Fibroblast of skin of scalp (primary cell): Measurements from ENCODE around the gene SCN3B.
A peak's percentile ranks its signal among the peaks of the same experiment; 100 is the strongest.

Source experiments
- DNase-seq: peaks from one replicate; pipeline ENCODE4 v3.0.0-alpha.2; 2013

Gene SCN3B

DNA sequence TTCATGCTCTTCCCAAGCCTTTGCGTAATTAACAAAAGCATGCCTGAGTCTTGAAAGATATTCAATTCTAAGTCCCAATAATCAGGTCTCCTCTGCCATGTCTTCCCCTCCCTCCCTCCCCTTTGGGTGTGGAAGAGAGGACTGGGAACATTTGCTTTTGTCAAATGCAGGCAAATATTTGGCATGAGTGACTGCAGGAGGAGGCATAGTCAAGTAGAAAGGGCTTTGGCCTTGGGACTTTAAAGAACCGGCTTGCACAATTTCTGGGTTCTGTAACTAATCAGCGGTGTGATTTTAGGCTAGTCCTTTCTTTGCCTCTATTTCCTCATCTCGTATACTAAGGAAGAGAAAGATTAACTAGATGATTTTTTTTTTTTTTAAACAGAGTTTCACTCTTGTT lies 59.5 kb downstream of the SCN3B start:
- DNase-seq: no peak

DNA sequence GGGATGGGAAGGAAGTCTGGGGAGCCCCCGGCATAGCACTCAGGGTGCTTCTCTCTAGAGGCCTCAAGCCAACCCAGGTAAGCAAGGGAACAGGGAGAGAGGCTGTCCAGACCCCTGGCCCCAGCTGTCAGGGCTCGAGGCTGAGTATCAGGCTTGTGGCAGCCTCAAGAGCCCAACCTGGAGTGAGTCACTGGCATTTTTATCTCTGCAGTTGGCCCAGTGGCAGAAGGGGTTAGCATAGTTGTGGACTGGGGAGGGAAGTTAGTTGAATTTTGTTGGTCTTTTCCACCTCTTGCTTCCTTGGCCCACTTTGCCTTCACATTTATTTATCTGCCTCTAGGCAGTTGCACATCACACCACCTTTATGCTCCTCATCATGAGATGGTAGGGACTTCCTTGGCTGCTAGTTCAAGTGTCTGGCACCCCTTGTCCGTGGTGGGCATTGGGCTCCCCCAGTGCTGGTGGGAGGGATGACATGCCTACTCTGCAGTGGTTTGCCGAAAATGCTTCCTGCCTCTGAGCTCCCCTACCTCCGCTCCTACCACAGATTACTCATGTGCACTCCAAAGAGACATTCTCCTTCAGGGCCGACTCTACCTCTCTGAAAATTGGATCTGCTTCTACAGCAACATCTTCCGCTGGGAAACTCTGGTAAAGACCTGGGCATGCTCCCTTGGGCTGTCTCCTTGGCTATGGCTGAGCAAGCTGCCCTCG lies 60.1 kb downstream of the SCN3B start:
- DNase-seq: no peak

DNA sequence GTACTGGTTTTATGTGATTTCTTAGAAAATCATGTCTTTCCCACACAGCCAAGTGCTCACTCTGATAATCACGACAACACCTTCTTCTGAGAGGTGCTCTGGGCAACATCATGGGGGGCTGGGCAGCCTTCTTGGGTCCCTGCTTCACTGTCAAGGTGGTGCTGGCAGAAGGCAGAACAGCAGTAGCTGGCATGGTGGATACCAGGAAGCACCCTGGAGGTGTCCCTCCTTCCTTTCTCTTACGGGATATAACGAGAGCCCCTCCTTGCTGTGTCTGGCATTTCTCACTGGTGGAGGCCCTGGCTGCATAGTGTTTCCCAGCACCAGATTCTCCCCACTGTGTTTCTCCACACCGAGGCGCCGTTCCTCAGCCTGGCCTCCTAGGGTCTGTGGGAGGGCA lies 60.9 kb downstream of the SCN3B start:
- DNase-seq: no peak

DNA sequence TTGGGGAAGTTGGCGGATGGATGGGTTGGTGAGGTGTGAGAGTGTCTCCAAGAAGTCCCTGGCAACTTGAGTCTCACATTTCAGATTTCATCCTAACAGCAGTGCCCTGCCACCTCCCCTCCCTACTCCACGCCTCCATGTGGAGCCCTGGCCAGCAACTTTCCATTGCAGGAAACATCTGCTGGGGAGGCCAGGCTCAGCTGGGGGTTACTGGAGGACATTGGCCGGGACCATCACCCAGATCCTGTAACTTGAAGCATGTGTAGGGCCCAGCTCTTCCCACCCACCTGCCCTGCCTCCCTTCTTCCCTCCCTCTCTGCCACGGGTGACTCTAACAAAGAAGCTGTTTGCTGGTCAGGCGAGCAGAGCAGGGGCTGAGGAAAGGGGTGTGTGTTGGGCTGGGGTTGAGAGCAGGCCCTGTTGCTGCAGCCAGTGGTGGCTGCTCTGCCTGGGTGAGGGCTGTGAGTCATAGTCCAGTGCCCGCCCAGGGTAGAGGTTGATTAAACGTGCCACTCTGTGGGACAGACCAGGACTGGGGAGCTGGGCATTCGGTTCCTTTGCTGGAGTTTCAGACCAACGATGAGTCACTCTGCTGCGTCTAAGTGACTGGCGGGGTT lies 64.0 kb downstream of the SCN3B start:
- DNase-seq: peak; percentile 17

DNA sequence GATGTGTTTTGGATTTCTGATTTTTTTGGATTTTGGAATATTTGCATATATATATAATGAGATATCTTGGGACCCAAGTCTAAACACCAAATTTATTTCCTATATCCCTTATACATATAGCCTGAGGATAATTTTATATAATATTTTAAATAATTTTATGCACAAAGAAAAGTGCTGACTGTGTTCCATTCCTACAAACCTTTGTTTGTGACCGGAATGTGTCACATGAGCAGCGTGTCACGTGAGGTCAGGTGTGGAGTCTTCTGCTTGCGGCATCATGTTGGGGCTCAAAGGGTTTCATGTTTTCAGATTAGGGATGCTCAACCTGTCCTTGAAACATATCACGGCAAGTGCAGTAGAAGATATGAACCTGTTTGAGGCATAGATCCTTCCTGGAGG lies 65.6 kb downstream of the SCN3B start:
- DNase-seq: no peak

DNA sequence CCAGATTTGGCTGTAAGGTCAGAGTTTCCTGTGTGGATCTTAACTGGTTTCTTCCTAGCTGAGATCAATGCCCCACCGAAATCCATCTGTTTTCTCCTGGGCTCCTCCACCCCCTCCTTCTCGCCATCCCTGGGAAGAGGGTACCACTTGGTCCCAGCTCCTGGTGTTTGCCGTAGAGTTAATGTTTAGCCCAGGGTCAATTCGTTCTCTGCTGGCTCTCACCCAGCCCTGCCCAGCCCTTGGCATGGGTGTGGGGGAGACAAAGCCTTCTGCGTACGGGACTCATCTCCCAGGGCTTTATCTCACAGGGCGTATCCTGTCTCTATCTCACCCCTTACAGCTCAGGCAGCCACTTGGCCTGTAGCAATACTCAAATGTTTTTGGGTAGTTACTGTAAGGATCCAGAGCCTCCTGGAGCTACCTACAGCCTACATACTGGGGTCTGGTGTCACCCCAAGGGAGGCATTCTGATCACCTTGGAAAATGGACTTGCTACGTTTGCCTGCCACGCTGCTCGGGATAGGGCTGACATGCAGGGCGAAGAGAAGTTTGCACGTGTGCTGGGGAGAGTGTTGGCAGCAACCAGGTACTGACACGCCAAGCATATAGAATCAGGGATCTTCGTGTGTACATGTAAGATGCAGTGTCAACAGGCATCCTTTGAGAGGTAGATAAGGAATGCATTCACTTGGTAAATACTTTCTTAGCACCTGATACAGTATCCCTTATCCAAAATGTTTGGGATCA lies 66.1 kb downstream of the SCN3B start:
- DNase-seq: no peak

DNA sequence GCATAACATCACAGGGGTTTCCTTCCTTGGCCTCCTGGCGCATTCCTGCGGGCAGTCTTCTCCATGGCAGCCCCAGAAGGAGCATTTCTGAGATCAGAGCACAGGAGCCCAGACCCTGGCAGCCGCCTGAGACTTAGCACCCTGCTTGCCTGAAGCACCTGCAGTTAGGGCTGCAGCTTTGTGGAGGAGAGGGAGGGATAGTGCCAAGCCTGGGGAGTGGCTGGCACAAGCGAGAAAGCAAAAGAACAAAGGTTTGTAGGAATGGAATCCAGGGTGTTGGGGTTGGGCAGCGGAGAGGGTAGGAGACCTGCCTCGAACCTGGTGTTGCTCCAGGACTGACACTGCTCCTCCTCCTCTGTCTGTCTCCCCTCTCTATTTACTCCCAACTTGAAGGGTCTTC lies 66.9 kb downstream of the SCN3B start:
- DNase-seq: no peak

DNA sequence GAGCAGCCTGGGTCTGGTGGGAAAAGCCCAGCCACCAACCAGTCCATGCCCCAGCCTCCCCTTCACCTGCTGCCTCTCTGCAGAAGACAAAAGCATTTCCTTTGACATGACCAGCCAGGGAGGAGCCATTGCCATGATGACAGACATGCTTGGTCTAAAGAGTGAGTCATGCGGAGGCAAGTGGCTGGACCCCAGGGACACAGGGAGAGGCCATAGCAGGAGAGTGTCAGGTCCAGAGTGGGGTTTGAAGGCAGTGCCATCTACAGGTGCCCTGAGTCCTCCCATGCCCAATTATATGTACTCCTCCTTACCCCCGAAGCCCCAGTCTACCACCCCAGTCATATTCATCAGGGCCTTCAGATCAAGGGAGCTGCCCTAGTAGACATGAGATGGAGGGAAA lies 67.4 kb downstream of the SCN3B start:
- DNase-seq: peak; percentile 28

DNA sequence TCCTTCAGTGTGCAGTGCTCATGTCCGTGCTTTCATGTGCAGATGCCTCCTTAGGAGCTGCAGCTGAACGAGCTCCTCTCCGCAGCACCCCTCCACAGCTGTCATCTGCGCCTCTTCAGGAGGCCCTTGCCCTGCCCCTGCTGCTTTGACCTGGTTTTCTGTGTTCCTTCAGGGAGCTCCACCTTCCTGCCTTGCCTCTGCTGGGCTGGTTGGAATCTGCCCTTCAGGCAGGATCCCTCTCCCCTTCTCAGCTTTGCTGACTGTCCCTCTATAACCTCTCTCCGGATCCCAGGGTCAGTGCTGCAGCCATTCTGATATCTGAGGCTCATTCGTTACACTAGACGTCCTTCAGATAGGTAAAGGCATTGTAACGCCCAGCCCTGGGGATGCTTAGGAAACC lies 67.9 kb downstream of the SCN3B start:
- no peak for DNase-seq

DNA sequence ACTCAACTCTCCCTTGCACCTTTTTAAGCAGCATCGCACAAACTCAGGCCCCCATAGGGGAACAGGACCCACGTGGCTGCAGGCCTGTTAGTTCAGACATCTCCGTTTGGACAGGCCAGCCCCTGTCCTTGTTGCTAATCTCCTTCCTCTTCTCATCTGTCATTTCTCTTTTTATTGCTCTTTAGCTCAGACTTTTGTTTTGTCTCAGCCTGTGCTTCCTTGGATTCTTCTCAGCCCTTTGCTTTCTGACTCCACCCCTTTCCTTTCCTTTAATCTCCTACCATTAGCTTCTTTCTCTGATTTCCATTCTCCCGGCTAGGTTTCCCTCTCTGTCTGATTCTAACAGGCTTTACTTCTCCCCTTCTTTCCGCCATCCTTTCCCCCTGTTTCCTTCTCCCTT lies 68.7 kb downstream of the SCN3B start:
- DNase-seq: no peak

DNA sequence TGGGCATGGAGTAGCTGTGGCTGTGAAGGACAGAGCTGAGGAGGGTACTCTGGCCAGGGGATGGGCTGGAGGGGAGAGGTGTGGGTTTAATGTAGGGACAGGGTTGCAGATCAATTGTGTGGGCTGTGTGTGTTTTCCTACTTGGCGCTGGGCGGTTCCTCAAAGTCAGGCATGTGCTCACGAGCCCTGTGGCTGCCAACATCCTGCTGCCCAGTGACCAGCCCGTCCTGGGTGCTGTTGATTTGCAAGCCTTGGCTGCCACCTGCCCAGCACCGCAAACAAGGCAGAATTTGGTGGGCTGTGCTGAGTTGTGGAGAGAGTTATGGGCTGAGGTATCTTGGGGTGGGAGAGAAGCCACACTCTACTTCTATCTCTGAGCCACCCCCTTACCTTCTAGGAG lies 69.2 kb downstream of the SCN3B start:
- DNase-seq: no peak

DNA sequence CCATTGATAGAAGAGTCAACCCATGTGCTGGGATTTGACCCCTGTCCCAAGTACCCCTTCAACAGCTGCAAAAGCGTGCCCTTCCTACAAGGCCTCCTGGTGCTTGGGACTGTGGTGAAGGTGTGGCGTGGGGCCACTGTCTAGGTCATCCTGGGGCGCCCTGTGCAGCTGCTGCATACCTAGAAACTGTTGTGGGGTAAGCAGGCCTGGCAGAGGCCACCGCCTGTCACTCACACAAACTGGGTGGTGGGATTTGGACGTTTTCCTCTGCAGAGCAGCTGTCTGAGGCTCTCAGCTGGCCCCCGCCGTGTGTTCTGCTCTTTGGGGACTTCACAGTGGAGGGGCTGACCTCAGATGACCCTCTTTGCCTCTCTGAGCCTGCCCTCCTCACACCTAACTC lies 69.7 kb downstream of the SCN3B start:
- no peak for DNase-seq

DNA sequence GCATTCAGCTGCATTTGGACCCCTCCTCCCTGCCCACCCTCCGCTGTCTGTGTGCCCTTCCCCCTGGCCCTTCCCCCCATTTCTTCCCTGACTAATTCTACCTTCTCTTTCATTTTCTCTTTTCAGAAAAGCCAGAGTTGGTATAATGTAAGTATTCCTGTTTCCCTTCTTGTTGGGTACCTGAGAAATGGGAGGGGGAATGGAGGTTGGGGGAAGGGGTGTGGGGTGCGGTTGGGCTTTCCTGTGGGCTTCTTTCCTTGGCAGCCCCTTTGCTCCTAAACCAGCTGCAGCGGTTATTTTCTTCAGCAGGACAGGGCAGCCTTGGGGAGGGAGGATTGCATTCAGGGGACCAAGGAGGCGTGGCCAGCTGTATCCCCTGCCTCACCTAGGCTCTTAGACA lies 70.2 kb downstream of the SCN3B start:
- DNase-seq: no peak

DNA sequence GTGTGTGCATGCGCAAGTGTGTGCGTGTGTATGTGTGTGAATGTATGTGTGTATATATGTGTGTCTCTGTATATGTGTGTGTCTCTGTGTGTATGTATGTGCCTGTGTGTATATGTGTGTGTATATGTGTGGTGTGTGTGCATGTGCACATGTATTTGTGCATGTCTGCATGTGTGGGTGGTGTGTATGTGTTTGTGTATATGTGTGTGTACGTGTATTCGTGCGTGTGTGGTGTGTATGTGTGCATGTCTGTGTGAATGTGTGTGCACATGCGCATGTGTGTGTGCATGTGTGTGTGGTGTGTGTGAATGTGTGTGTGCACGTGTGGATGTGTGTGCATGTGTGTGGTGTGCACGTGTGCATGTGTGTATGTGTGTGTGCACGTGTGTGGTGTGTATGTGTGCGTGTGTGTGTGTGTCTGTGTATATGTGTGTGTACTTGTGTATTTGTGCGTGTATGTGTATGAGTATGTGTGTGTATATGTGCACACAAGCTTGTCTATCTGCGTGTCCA lies 71.4 kb downstream of the SCN3B start:
- no peak for DNase-seq

DNA sequence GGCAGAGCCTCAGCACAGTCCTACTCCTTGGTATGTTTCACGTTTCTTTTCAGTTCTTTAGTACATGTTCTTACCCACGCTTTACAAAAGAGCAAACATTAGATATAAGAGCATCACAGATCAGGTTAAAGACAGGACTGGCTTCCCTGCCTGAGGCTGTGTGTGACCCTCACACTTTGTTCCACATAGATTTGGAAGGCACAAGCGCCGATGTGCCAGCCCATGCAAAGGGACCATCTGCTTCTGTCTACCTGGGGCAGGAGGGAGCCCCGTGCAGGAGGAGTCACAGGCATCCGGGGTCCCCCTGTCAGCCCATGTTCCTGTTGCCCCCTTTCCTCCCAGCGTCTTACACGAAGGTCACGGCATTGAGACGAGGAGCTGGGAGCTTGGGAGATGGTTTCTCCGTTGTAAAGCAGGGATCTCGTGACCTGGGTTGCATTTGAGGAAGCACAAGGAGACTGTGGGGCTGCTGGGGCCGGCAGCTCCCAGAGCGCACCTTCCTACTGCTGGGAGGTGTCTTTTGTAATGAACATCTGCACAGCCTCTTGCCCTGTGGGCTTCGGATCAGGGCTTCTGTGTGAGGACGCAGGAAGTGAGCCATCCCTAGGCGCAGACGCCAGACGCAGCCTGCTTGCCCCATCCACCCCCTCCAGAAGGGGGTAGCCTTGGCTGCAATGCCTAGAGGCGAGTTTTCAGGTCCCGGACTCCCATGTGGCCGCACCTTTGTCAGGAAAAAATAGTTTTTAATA lies 72.6 kb downstream of the SCN3B start:
- no peak for DNase-seq

DNA sequence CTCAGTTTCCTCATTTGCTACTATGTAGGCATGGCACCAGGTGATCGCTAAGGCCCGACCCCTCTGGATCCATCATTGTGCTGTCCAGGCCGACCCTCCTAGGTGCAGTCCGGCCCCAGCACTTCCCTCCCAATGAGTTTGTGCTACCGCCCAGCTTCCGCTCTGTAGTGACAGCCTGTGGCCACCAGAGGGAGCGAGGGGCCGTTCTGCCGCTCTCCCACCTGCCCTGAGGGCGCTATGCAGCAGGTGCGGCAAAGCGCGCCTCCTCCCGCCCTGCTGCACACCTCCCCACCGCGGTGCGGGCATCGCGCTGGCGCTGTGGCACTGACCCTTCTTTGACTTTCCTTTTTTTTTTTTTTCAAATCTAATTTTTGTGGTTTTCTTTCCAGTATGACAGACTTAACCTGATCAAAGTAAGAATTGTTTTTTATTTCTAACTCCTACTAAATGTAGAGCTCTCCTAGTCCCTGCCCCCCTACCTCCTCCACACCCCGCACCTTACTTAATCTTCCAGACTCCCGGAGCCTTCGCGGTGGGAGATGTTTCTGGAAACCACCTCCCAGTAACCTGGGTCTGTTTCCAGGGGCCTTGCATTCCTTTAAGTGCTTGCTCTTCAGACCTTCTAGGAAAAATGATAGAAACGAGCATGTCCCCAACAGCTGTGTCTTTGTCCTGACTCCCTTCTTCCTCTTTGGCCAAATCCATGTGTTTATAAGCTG lies 73.7 kb downstream of the SCN3B start:
- peak; percentile 37 for DNase-seq

DNA sequence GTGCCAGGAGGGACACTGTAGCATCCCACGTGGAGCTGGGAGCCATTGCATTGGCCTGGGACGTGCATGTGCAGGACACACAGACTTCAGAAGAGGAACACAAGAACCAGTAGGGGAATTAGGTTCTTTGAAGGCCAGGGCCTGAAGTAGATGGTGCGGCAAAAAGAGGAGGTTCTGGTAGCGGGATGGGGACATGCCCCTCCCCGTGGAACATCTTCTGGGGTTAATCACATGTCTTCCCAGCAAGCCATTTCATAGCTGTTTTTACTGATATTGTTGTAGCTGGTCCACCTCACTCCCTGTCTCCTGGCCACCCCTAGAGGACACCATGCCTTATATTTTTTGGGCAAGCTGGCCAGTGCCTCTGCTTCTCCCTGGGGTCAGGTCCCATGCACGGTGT lies 74.3 kb downstream of the SCN3B start:
- no peak for DNase-seq

DNA sequence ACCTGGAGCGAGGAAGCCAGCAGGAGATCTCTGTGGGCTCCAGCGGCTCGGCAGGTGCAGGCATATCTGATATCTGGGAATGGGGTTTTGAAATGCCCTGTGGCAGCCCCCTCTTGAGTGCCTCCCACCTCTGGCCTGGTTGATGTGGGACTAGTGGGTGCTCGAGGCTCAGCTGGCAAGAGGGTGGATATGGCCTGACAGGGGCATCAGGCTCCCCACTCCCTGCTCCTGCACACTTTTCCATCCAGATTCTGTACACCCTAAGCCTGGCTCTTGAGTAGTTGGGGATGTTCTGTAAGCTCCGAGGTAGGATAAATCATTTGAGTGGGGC lies 75.0 kb downstream of the SCN3B start:
- DNase-seq: no peak
